HEK293 (cell line): ENCODE measurements around the gene HOXA4.

Experiments
- FEZF1 ChIP-seq: fragments of 450-650 bp; formaldehyde crosslinking; IDR thresholded peaks from 2 replicates; pipeline ENCODE4 v1.5.1; 2016; ENCODE audit warnings: missing biosample characterization, missing genetic modification characterization
- KLF16 ChIP-seq: fragments of 450-650 bp; formaldehyde crosslinking; IDR thresholded peaks from 2 replicates; pipeline ENCODE4 v1.5.1; 2017; ENCODE audit warnings: missing biosample characterization, missing genetic modification characterization
- TCF7L2 ChIP-seq: IDR thresholded peaks from 2 replicates; pipeline ENCODE4 v1.6.1; 2011; ENCODE audit warnings: low read depth, mild to moderate bottlenecking, inconsistent platforms, low read length, moderate library complexity, borderline replicate concordance
- ZFP41 ChIP-seq: fragments of 450-650 bp; formaldehyde crosslinking; IDR thresholded peaks from 2 replicates; pipeline ENCODE4 v1.5.1; 2016; ENCODE audit warnings: missing biosample characterization, missing genetic modification characterization, borderline replicate concordance
- ZIC2 ChIP-seq: fragments of 450-650 bp; formaldehyde crosslinking; IDR thresholded peaks from 2 replicates; pipeline ENCODE4 v1.5.1; 2016; ENCODE audit warnings: missing biosample characterization, missing genetic modification characterization
- ZNF175 ChIP-seq: fragments of 450-650 bp; formaldehyde crosslinking; IDR thresholded peaks from 2 replicates; pipeline ENCODE4 v1.5.1; 2016; ENCODE audit warnings: missing biosample characterization, missing genetic modification characterization
- ZNF184 ChIP-seq: fragments of 450-650 bp; IDR thresholded peaks from 2 replicates; pipeline ENCODE4 v1.5.1; 2018; ENCODE audit warnings: missing biosample characterization, mild to moderate bottlenecking, missing genetic modification characterization
- ZNF248 ChIP-seq: fragments of 450-650 bp; formaldehyde crosslinking; IDR thresholded peaks from 2 replicates; pipeline ENCODE4 v1.5.1; 2017; ENCODE audit warnings: missing biosample characterization, missing genetic modification characterization
- ZNF341 ChIP-seq: fragments of 450-650 bp; formaldehyde crosslinking; IDR thresholded peaks from 2 replicates; pipeline ENCODE4; 2016; ENCODE audit warnings: low read depth, missing biosample characterization, missing genetic modification characterization
- ZNF394 ChIP-seq: fragments of 450-650 bp; formaldehyde crosslinking; IDR thresholded peaks from 2 replicates; pipeline ENCODE4 v1.5.1; 2016; ENCODE audit warnings: missing biosample characterization, missing genetic modification characterization, mild to moderate bottlenecking, moderate library complexity, borderline replicate concordance
- ZNF416 ChIP-seq: fragments of 450-650 bp; formaldehyde crosslinking; IDR thresholded peaks from 2 replicates; pipeline ENCODE4 v1.5.1; 2016; ENCODE audit warnings: missing biosample characterization, missing genetic modification characterization
- ZNF529 ChIP-seq: fragments of 450-650 bp; formaldehyde crosslinking; IDR thresholded peaks from 2 replicates; pipeline ENCODE4 v1.5.1; 2017; ENCODE audit warnings: missing genetic modification characterization, missing biosample characterization; ENCODE audit not compliant: insufficient replicate concordance
- ZNF555 ChIP-seq: fragments of 450-650 bp; formaldehyde crosslinking; conservative IDR thresholded peaks from 2 replicates; pipeline ENCODE4 v1.5.1; 2017; ENCODE audit warnings: missing biosample characterization, mild to moderate bottlenecking, missing genetic modification characterization, inconsistent platforms
- ZNF624 ChIP-seq: fragments of 450-650 bp; formaldehyde crosslinking; IDR thresholded peaks from 2 replicates; pipeline ENCODE4 v1.5.1; 2017; ENCODE audit warnings: missing biosample characterization, missing genetic modification characterization
- TF ChIP-seq, protein P1 (sequence below): fragments of 450-650 bp; formaldehyde crosslinking; IDR thresholded peaks from 2 replicates; pipeline ENCODE4 v1.5.1; 2016; ENCODE audit warnings: missing biosample characterization, missing genetic modification characterization
- TF ChIP-seq, protein P2 (sequence below): fragments of 450-650 bp; formaldehyde crosslinking; IDR thresholded peaks from 2 replicates; pipeline ENCODE4 v1.5.1; 2016; ENCODE audit warnings: missing biosample characterization, missing genetic modification characterization
- TF ChIP-seq, protein P3 (sequence below): fragments of 450-650 bp; IDR thresholded peaks from 2 replicates; pipeline ENCODE4 v1.5.1; 2018; ENCODE audit warnings: missing biosample characterization, mild to moderate bottlenecking, missing genetic modification characterization
- TF ChIP-seq, protein P4 (sequence below): fragments of 450-650 bp; formaldehyde crosslinking; optimal IDR thresholded peaks from 2 replicates; pipeline ENCODE3; 2016; ENCODE audit warnings: missing biosample characterization, mild to moderate bottlenecking, missing genetic modification characterization
- TF ChIP-seq, protein P5 (sequence below): fragments of 450-650 bp; formaldehyde crosslinking; IDR thresholded peaks from 2 replicates; pipeline ENCODE4 v1.5.1; 2016; ENCODE audit warnings: missing biosample characterization, missing genetic modification characterization
- TF ChIP-seq, protein P6 (sequence below): fragments of 450-650 bp; formaldehyde crosslinking; IDR thresholded peaks from 2 replicates; pipeline ENCODE4 v1.5.1; 2016; ENCODE audit warnings: missing biosample characterization, missing genetic modification characterization
- TF ChIP-seq, protein P7 (sequence below): fragments of 450-650 bp; formaldehyde crosslinking; IDR thresholded peaks from 2 replicates; pipeline ENCODE4 v1.5.1; 2017; ENCODE audit warnings: missing biosample characterization, missing genetic modification characterization
- TF ChIP-seq, protein P8 (sequence below): fragments of 450-650 bp; formaldehyde crosslinking; IDR thresholded peaks from 2 replicates; pipeline ENCODE4 v1.5.1; 2016; ENCODE audit warnings: missing biosample characterization, missing genetic modification characterization

The HOXA4 gene

DNA sequence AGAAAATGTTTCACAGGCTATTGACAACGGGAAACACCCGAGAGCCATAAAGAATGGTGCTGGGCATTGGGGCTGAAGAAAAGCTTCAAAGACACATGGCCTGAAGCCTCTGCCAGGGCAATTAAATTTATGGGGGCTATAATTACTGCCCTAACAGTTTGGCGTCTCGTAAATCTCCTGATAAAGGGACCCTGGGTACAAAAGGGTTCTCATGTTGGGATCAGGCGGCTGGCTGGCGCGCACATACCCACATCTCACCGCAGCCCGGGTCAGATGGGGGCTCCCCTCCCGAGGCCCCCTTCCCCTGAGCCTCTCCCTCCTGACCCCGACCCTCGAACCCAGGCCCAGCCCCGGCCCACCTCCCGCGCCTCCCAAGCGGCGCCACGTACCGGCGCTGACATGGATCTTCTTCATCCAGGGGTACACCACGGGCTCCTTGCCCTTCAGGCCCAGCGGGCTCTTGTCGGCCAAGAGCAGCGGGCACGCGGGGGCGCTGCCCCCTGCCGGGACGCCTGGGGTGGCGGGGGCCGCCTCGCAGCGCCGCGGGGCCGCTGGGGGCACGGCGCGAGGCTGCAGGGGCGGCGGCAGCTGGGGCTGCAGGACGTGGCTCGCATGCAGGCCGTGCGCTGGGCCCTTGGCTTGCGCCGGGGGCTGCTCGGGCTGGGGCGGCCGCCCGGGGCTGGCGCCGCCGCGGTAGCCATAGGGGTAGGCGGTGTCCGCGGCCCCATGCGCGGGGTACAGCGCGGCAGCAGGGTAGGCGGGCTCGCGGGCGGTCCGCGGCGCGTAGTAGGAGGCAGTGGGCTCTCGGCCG lies 623 bp downstream of the HOXA4 start (continued):
- TF ChIP-seq, protein P1, sequence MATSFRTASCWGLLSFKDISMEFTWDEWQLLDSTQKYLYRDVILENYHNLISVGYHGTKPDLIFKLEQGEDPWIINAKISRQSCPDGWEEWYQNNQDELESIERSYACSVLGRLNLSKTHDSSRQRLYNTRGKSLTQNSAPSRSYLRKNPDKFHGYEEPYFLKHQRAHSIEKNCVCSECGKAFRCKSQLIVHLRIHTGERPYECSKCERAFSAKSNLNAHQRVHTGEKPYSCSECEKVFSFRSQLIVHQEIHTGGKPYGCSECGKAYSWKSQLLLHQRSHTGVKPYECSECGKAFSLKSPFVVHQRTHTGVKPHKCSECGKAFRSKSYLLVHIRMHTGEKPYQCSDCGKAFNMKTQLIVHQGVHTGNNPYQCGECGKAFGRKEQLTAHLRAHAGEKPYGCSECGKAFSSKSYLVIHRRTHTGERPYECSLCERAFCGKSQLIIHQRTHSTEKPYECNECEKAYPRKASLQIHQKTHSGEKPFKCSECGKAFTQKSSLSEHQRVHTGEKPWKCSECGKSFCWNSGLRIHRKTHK (tag by site-specific recombination): no peak
- TF ChIP-seq, protein P2, sequence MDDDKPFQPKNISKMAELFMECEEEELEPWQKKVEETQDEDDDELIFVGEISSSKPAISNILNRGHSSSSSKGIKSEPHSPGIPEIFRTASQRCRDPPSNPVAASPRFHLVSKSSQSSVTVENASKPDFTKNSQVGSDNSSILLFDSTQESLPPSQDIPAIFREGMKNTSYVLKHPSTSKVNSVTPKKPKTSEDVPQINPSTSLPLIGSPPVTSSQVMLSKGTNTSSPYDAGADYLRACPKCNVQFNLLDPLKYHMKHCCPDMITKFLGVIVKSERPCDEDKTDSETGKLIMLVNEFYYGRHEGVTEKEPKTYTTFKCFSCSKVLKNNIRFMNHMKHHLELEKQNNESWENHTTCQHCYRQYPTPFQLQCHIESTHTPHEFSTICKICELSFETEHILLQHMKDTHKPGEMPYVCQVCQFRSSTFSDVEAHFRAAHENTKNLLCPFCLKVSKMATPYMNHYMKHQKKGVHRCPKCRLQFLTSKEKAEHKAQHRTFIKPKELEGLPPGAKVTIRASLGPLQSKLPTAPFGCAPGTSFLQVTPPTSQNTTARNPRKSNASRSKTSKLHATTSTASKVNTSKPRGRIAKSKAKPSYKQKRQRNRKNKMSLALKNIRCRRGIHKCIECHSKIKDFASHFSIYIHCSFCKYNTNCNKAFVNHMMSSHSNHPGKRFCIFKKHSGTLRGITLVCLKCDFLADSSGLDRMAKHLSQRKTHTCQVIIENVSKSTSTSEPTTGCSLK (tag by site-specific recombination): no peak
- TF ChIP-seq ZNF624 (tag by site-specific recombination) (no peak), ZNF184 (no peak), TCF7L2 (peak; percentile 95), ZNF529 (no peak), ZIC2 (peak; percentile 90), ZNF555 (tag by site-specific recombination) (no peak), ZNF416 (no peak), ZNF248 (tag by site-specific recombination) (no peak), ZFP41 (tag by site-specific recombination) (no peak), FEZF1 (tag by site-specific recombination) (peak; percentile 96), KLF16 (0 out of 2 replicates have a peak, but pooled peaks have one; percentile 49), ZNF341 (tag by site-specific recombination) (peak; percentile 47), ZNF175 (tag by site-specific recombination) (no peak), ZNF394 (no peak)
- TF ChIP-seq, protein P3, sequence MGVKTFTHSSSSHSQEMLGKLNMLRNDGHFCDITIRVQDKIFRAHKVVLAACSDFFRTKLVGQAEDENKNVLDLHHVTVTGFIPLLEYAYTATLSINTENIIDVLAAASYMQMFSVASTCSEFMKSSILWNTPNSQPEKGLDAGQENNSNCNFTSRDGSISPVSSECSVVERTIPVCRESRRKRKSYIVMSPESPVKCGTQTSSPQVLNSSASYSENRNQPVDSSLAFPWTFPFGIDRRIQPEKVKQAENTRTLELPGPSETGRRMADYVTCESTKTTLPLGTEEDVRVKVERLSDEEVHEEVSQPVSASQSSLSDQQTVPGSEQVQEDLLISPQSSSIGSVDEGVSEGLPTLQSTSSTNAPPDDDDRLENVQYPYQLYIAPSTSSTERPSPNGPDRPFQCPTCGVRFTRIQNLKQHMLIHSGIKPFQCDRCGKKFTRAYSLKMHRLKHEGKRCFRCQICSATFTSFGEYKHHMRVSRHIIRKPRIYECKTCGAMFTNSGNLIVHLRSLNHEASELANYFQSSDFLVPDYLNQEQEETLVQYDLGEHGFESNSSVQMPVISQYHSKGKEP (tag by site-specific recombination): no peak
- TF ChIP-seq, protein P4, sequence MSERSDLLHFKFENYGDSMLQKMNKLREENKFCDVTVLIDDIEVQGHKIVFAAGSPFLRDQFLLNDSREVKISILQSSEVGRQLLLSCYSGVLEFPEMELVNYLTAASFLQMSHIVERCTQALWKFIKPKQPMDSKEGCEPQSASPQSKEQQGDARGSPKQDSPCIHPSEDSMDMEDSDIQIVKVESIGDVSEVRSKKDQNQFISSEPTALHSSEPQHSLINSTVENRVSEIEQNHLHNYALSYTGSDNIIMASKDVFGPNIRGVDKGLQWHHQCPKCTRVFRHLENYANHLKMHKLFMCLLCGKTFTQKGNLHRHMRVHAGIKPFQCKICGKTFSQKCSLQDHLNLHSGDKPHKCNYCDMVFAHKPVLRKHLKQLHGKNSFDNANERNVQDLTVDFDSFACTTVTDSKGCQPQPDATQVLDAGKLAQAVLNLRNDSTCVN: peak; percentile 27
- TF ChIP-seq, protein P5, sequence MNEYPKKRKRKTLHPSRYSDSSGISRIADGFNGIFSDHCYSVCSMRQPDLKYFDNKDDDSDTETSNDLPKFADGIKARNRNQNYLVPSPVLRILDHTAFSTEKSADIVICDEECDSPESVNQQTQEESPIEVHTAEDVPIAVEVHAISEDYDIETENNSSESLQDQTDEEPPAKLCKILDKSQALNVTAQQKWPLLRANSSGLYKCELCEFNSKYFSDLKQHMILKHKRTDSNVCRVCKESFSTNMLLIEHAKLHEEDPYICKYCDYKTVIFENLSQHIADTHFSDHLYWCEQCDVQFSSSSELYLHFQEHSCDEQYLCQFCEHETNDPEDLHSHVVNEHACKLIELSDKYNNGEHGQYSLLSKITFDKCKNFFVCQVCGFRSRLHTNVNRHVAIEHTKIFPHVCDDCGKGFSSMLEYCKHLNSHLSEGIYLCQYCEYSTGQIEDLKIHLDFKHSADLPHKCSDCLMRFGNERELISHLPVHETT: no peak
- TF ChIP-seq, protein P6, sequence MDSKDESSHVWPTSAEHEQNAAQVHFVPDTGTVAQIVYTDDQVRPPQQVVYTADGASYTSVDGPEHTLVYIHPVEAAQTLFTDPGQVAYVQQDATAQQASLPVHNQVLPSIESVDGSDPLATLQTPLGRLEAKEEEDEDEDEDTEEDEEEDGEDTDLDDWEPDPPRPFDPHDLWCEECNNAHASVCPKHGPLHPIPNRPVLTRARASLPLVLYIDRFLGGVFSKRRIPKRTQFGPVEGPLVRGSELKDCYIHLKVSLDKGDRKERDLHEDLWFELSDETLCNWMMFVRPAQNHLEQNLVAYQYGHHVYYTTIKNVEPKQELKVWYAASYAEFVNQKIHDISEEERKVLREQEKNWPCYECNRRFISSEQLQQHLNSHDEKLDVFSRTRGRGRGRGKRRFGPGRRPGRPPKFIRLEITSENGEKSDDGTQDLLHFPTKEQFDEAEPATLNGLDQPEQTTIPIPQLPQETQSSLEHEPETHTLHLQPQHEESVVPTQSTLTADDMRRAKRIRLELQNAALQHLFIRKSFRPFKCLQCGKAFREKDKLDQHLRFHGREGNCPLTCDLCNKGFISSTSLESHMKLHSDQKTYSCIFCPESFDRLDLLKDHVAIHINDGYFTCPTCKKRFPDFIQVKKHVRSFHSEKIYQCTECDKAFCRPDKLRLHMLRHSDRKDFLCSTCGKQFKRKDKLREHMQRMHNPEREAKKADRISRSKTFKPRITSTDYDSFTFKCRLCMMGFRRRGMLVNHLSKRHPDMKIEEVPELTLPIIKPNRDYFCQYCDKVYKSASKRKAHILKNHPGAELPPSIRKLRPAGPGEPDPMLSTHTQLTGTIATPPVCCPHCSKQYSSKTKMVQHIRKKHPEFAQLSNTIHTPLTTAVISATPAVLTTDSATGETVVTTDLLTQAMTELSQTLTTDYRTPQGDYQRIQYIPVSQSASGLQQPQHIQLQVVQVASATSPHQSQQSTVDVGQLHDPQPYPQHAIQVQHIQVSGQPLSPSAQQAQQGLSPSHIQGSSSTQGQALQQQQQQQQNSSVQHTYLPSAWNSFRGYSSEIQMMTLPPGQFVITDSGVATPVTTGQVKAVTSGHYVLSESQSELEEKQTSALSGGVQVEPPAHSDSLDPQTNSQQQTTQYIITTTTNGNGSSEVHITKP (tag by site-specific recombination): no peak
- TF ChIP-seq, protein P7, sequence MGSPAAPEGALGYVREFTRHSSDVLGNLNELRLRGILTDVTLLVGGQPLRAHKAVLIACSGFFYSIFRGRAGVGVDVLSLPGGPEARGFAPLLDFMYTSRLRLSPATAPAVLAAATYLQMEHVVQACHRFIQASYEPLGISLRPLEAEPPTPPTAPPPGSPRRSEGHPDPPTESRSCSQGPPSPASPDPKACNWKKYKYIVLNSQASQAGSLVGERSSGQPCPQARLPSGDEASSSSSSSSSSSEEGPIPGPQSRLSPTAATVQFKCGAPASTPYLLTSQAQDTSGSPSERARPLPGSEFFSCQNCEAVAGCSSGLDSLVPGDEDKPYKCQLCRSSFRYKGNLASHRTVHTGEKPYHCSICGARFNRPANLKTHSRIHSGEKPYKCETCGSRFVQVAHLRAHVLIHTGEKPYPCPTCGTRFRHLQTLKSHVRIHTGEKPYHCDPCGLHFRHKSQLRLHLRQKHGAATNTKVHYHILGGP (tag by site-specific recombination): no peak
- TF ChIP-seq, protein P8, sequence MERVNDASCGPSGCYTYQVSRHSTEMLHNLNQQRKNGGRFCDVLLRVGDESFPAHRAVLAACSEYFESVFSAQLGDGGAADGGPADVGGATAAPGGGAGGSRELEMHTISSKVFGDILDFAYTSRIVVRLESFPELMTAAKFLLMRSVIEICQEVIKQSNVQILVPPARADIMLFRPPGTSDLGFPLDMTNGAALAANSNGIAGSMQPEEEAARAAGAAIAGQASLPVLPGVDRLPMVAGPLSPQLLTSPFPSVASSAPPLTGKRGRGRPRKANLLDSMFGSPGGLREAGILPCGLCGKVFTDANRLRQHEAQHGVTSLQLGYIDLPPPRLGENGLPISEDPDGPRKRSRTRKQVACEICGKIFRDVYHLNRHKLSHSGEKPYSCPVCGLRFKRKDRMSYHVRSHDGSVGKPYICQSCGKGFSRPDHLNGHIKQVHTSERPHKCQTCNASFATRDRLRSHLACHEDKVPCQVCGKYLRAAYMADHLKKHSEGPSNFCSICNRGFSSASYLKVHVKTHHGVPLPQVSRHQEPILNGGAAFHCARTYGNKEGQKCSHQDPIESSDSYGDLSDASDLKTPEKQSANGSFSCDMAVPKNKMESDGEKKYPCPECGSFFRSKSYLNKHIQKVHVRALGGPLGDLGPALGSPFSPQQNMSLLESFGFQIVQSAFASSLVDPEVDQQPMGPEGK (tag by site-specific recombination): peak; percentile 38
